ENCODE measurements around the gene TNKS1BP1. TPM values are rescaled to one million over a fixed set of nuclear protein-coding genes. Genes with fewer than 3 reads are reported as not detected.
A peak's percentile ranks its signal among the peaks of the same experiment; 100 is the strongest.

The TNKS1BP1 gene
- polyA plus RNA-seq, 2 of the 4 experiments (the other 2 are of a cell fraction): 35.0 to 53.1 TPM

DNA sequence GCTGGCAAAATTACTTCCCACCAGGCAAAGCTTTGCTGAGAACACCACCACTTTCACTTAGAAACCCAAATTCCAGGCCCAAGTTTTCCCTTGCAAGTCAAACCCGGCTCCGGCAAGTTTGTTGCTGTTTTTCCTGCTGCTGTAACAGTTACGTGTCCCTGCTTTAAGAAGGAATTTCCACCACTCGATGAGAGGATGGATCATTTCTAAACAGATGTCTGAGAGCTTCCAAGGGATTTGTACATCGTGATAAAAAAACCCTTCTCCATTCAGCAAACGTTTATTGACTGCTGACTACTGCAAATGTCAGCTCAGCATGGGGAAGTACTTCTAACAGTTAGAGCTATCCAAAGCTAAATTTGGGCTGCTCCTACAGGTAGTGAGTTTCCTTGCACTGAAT is 33.1 kb upstream of the TNKS1BP1 start:
- no peak for ATAC-seq
- TF ChIP-seq PHF8 (IDR thresholded peaks at IDR 0.05; ENCODE audit: borderline replicate concordance, low read depth) (no peak), JUN (IDR thresholded peaks at IDR 0.05) (no peak), ZC3H11A (IDR thresholded peaks at IDR 0.05) (no peak), KDM1A (IDR thresholded peaks at IDR 0.05; ENCODE audit: low read depth) (no peak), PBX3 (IDR thresholded peaks at IDR 0.05) (no peak), HDAC2 (IDR thresholded peaks at IDR 0.05) (no peak), CEBPB (IDR thresholded peaks at IDR 0.05) (no peak), CHD2 (IDR thresholded peaks at IDR 0.05; ENCODE audit: low read length, partially characterized antibody) (no peak), FOSB (CRISPR knock-in tag; IDR thresholded peaks at IDR 0.05) (no peak), E2F6 (IDR thresholded peaks at IDR 0.05; ENCODE audit: borderline replicate concordance, low read depth) (no peak)
- TF ChIP-seq, protein P1, sequence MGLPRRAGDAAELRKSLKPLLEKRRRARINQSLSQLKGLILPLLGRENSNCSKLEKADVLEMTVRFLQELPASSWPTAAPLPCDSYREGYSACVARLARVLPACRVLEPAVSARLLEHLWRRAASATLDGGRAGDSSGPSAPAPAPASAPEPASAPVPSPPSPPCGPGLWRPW (IDR thresholded peaks at IDR 0.05): no peak
- Histone ChIP-seq H3K4me1 (peaks cover 38% of the 10 kb centered on the region), H3K4me3 (no peak overlapping the region), H3K27ac (peak overlapping the region; percentile 84 to 88; a peak in 5 of 6 replicates), H3K9me3 (no peaks in the 10 kb centered on the region), H3K4me2 (peak overlapping the region; percentile 65; the same call in 2 of the 3 replicates)
- ChIA-PET CTCF (interaction anchor here (1.0 to 5.5 kb wide), 7 partner anchors 13 to 286 kb away, joined by 3 to 33 read pairs (median 4); no protein-coding TSS in a partner anchor), POLR2A (no interaction called here)
- no peak for DNase-seq (ENCODE audit: low read depth in 1 of 2, low spot score in 1 of 2)
- FAIRE-seq: no peak
- WGBS (ENCODE audit: missing lambda C conversion rate): 44% methylated on average over 6 of the region's 6 CpGs

GRCh38 chr11:57357310-57357709 is 32.6 kb upstream of the TNKS1BP1 start:
- H3K27ac ChIP-seq: peak overlapping the region; percentile 84 to 88; a peak in 5 of 6 replicates
- peaks cover 38% of the 10 kb centered on the region for H3K4me1 ChIP-seq
- H3K4me3 ChIP-seq: no peak overlapping the region
- FAIRE-seq: no peak
- H3K9me3 ChIP-seq: no peaks in the 10 kb centered on the region
- 88% methylated on average over 3 of the region's 3 CpGs for WGBS (ENCODE audit: missing lambda C conversion rate)
- CTCF ChIA-PET: interaction anchor here (0.5 to 5.5 kb wide), 10 partner anchors 12 to 287 kb away, joined by 3 to 33 read pairs (median 4); partner anchors contain the start of gene UBE2L6
- TF ChIP-seq SMC3 (IDR thresholded peaks at IDR 0.05) (no peak), MAZ (IDR thresholded peaks at IDR 0.05; ENCODE audit: borderline replicate concordance, low read depth, low read length) (no peak), CEBPB (IDR thresholded peaks at IDR 0.05) (no peak), RAD21 (conservative IDR thresholded peaks at IDR 0.05 in 1 of 2, IDR thresholded peaks at IDR 0.05 in 1 of 2) (no peak), REST (IDR thresholded peaks at IDR 0.05) (no peak), HOXB13 (CRISPR knock-in tag; IDR thresholded peaks at IDR 0.05; ENCODE audit: low read depth) (no peak), CHD2 (IDR thresholded peaks at IDR 0.05; ENCODE audit: low read length, partially characterized antibody) (no peak), NR3C1 (IDR thresholded peaks at IDR 0.05) (no peak), ZNF302 (CRISPR knock-in tag; IDR thresholded peaks at IDR 0.05) (no peak), CHD4 (IDR thresholded peaks at IDR 0.05; ENCODE audit: borderline replicate concordance) (no peak), ZFP36 (IDR thresholded peaks at IDR 0.05; ENCODE audit: borderline replicate concordance, partially characterized antibody) (no peak), TFCP2L1 (CRISPR knock-in tag; IDR thresholded peaks at IDR 0.05) (no peak), TP53 (CRISPR knock-in tag; IDR thresholded peaks at IDR 0.05) (no peak), EHMT2 (IDR thresholded peaks at IDR 0.05; ENCODE audit: low read depth) (no peak), KDM1A (IDR thresholded peaks at IDR 0.05; ENCODE audit: low read depth) (no peak), EHF (CRISPR knock-in tag; IDR thresholded peaks at IDR 0.05) (no peak)
- no peak overlapping the region for H3K4me2 ChIP-seq
- DNase-seq (ENCODE audit: low read depth in 1 of 2, low spot score in 1 of 2): no peak
- no peak for ATAC-seq
- POLR2A ChIA-PET: no interaction called here

All from A549 (cell line).